ENCODE measurements around the gene DNAH11. TPM values are rescaled to one million over a fixed set of nuclear protein-coding genes. Genes with fewer than 3 reads are reported as not detected.
"Not testable (repeated sequence)": the region's sequence is repeated elsewhere in the genome, so short reads cannot be mapped to it uniquely, and the experiment has no call there.

The DNAH11 gene
- total RNA-seq, 2 donors from 2014 or later: 0.05 to 0.32 TPM

DNA sequence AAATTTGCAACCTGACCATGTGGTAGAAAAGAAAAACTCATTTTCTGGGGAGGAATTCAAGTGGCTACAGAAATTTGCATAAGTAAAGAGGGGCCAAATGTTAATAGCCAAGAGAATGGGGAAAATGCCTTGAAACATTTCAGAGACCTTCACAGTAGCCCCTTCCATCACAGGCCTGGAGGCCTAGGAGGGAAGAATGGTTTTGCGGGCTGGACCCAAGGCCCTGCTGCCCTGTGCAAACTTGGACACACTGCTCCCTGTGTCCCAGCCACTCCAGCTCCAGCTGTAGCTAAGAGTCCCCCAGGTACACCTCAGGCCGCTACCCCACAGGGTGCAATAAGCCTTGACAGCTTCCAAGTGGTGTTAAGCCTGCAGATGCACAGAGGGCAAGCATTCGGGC is 16.4 kb upstream of the DNAH11 start:
- Histone ChIP-seq H3K36me3 (no peaks in the 10 kb centered on the region), H3K9me3 (no peaks in the 10 kb centered on the region), H3K27ac (no peak overlapping the region), H3K4me1 (no peaks in the 10 kb centered on the region), H3K9ac (ENCODE audit: low read depth in 2 of 2, low read length in 2 of 2) (no peak overlapping the region), H3K27me3 (no peaks in the 10 kb centered on the region), H3K4me3 (no peak overlapping the region)
- DNase-seq: no peak
- TF ChIP-seq, protein P1, sequence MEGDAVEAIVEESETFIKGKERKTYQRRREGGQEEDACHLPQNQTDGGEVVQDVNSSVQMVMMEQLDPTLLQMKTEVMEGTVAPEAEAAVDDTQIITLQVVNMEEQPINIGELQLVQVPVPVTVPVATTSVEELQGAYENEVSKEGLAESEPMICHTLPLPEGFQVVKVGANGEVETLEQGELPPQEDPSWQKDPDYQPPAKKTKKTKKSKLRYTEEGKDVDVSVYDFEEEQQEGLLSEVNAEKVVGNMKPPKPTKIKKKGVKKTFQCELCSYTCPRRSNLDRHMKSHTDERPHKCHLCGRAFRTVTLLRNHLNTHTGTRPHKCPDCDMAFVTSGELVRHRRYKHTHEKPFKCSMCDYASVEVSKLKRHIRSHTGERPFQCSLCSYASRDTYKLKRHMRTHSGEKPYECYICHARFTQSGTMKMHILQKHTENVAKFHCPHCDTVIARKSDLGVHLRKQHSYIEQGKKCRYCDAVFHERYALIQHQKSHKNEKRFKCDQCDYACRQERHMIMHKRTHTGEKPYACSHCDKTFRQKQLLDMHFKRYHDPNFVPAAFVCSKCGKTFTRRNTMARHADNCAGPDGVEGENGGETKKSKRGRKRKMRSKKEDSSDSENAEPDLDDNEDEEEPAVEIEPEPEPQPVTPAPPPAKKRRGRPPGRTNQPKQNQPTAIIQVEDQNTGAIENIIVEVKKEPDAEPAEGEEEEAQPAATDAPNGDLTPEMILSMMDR (IDR thresholded peaks at IDR 0.05): no peak
- intact Hi-C loops (cut with DNase I): no loop called here

DNA sequence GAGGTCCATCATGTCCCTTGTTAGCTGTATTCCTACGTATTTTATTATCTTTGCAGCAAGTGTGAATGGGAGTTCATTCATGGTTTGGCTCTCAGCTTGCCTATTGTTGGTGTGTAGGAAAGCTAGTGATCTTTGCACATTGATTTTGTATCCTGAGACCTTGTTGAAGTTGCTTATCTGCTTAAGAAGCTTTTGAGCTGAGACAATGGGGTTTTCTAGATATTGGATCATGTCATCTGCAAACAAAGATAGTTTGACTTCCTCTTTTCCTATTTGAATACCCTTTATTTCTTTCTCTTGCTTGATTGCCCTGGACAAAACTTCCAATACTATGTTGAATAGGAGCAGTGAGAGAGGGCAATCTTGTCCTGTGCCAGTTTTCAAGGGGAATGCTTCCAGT is 10.4 kb upstream of the DNAH11 start:
- H3K9ac ChIP-seq (ENCODE audit: low read depth in 2 of 2, low read length in 2 of 2); H3K4me3 ChIP-seq; DNase-seq; H3K27me3 ChIP-seq; H3K9me3 ChIP-seq; intact Hi-C loops (cut with DNase I); H3K36me3 ChIP-seq; H3K27ac ChIP-seq; H3K4me1 ChIP-seq: not testable (repeated sequence)

DNA sequence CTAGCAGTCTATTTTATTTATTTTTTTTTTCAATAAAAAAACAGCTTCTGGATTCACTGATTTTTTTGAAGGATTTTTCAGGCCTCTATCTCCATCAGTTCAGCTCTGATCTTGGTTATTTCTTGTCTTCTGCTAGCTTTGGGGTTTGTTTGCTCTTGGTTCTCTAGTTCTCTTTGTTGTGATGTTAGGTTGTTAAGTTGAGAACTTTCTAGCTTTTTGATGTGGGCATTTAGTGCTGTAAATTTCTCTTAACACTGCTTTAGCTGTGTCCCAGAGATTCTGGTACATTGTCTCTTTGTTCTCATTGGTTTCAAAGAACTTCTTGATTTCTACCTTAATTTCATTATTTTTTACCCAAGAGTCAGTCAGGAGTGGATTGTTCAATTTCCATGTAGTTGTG is 9.2 kb upstream of the DNAH11 start:
- DNase-seq; H3K27ac ChIP-seq; H3K9me3 ChIP-seq; H3K4me3 ChIP-seq; H3K9ac ChIP-seq (ENCODE audit: low read depth in 2 of 2, low read length in 2 of 2); H3K36me3 ChIP-seq; intact Hi-C loops (cut with DNase I); H3K27me3 ChIP-seq; H3K4me1 ChIP-seq: not testable (repeated sequence)

DNA sequence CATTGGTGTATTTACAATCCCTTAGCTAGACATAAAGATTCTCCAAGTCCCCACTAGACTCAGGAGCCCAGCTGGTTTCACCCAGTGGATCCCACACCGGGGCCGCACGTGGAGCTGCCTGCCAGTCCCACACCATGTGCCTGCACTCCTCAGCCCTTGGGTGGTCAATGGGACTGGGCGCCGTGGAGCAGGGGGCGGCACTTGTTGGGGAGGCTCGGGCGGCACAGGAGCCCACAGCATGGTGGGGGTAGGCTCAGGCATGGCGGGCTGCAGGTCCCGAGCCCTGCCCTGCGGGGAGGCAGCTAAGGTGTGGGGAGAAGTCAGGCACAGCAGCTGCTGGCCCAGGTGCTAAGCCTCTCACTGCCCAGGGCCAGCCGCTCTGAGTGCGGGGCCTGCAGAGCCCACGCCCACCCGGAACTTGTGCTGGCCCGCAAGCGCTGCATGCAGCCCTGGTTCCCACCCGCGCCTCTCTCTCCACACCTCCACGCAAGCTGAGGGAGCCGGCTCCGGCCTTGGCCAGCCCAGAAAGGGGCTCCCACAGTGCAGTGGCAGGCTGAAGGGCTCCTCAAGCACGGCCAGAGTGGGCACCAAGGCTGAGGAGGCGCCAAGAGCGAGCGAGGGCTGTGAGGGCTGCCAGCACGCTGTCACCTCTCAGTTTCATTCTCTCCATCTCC is 6.3 kb upstream of the DNAH11 start:
- H3K27ac ChIP-seq; H3K9me3 ChIP-seq; H3K27me3 ChIP-seq; H3K4me3 ChIP-seq; DNase-seq; H3K36me3 ChIP-seq; H3K4me1 ChIP-seq; H3K9ac ChIP-seq (ENCODE audit: low read depth in 2 of 2, low read length in 2 of 2); intact Hi-C loops (cut with DNase I): not testable (repeated sequence)

DNA sequence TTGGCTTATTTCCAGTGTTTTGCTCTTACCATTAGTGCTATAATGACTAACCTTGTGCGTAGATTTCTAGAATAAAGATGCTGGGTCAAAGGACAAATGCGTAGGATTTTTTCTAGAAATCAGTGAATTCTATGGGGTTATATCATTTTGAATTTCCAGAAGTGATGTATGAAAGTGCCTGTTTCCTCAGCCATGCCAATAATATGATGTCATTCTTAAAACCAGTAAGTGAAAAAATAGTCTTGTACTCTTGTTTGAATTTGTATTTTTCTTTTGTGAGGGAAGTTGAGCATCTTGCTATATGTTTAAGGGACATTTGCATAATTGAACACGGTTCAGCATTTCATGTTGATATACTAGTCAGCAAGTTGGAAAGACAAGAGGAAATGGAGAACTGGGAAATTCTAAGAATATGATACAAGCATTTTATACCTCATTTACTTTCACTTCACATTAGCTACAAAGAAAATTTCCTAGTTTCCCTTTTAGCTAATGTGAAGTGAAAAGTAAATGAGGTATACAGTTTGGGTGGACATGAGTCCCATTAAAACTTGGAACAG is 3.8 kb upstream of the DNAH11 start:
- intact Hi-C loops (cut with DNase I): no loop called here
- TF ChIP-seq, protein P1 (IDR thresholded peaks at IDR 0.05): no peak
- no peak for DNase-seq
- no peak overlapping the region for H3K9ac ChIP-seq (ENCODE audit: low read depth in 2 of 2, low read length in 2 of 2)
- no peaks in the 10 kb centered on the region for H3K9me3 ChIP-seq
- peaks cover 14% of the 10 kb centered on the region for H3K27me3 ChIP-seq
- H3K4me3 ChIP-seq: no peak overlapping the region
- H3K36me3 ChIP-seq: no peaks in the 10 kb centered on the region
- H3K4me1 ChIP-seq: peaks cover 7% of the 10 kb centered on the region
- H3K27ac ChIP-seq: no peak overlapping the region

DNA sequence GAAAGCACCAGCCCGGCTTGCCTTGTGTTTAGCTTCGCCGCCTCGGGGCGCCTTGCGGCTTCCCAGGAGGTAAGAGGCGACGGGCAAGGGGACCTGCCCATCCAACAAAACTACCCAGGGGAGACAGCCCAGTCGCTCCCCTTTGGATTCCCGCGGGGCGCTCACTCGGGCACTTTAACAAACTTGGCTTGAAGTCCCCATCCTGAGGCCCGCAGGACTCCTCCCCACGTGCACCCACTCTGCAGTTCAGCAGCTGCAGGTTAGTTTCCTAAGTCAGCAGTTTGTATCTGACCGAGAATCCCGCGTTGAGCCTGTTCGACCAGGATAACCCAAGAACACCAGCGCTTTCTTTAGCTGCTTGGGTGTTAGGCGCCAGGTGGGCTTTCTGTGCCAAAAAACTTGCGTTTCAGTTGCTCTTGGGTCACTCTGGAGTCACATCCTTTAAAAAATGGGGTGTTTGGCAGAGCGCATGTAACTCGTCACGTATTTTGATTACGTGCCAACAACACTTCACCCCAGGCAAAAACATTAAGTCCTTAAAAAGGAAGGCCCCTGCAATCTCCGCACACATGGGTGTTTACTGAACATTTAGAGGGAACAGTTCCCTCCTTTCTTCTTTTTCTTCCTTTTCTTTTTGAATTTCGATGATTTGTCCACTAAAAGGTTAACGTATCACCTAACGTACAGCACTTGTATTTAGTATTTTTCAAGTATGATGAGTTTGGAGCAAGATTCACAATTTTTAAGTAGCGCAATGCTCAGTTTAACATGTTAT is 876 bp downstream of the DNAH11 start:
- Histone ChIP-seq H3K4me1 (peaks cover 7% of the 10 kb centered on the region), H3K9ac (ENCODE audit: low read depth in 2 of 2, low read length in 2 of 2) (no peak overlapping the region), H3K36me3 (no peaks in the 10 kb centered on the region), H3K27me3 (peaks cover 26% of the 10 kb centered on the region), H3K4me3 (peak overlapping the region; percentile 33), H3K27ac (no peak overlapping the region), H3K9me3 (no peaks in the 10 kb centered on the region)
- no peak for DNase-seq
- intact Hi-C loops (cut with DNase I): no loop called here
- TF ChIP-seq, protein P1 (IDR thresholded peaks at IDR 0.05): no peak

DNA sequence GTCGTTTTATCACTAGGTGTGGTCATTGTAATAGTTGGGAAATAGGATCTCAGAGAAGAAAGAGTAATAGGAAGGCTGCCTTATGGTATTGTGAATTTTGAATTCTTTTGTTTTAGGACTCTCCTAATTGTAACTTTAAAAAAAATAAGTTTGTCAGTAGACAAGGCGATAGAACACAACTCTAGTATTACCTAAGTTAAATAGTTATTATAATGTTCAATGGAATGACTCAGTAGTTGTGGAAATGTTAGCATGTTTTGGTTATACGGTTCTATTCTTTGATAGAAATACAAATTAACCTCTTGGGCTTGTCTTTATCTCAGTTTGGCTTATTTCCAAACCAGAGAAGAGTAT is 1.4 kb downstream of the DNAH11 start:
- H3K4me1 ChIP-seq: peaks cover 7% of the 10 kb centered on the region
- peaks cover 26% of the 10 kb centered on the region for H3K27me3 ChIP-seq
- no peak overlapping the region for H3K9ac ChIP-seq (ENCODE audit: low read depth in 2 of 2, low read length in 2 of 2)
- H3K27ac ChIP-seq: no peak overlapping the region
- H3K36me3 ChIP-seq: no peaks in the 10 kb centered on the region
- TF ChIP-seq, protein P1 (IDR thresholded peaks at IDR 0.05): no peak
- H3K4me3 ChIP-seq: no peak overlapping the region
- DNase-seq: no peak
- H3K9me3 ChIP-seq: no peaks in the 10 kb centered on the region
- intact Hi-C loops (cut with DNase I): no loop called here

Measured in colonic mucosa (tissue), 4 donors.